ENCODE data around the gene WDR46.

WDR46 gene

DNA sequence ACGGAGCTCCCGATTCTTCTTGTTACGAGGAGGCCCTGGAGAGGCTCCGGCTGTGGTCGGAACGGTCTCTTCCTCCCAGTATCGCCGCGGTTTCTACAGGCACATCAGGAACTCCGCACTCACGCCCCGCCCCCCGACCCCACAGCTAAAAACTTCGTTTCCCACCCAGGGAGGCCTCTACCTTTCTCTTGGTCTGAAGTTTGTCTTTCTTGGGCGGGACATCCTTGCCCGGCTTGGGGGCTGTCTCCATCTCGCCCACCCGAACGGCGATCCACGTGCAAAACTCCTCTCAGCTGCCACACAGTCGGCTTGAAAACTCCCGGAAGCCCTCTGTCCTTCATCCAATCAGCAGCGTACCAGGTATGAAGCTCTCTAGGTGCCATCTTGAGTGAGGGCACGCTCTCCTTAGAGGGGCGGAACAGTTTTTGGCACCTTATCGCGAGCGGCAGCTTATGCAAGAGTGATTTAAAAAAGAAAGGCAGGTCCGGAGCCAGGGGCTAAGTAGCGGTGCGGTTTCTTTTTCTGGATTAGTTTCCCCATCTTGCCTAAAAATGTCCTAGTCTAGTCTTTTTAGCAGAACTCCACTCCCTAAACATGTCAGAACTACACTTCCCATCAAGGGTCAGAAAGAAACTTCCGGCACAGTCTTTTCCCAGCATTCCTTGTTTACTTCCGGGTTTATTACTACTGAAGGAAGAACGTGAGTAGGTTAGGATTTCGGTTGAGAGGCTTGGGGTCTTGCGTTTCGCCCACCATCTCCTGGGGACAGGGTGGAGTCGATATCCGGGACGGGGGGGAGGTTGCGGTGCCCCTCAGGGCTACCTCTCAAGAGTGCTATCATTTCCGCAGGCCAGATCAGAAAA is at the start of gene WDR46, which contains the start of gene PFDN6:
Gene WDR46, minus strand, starts transcription at position 319 of the 863 bp plus-strand sequence. Its CDS starts 69 bp downstream, at position 250.
Gene PFDN6, plus strand, starts transcription at position 681 of the 863 bp plus-strand sequence. CDS start 256 bp downstream, outside the sequence.
- DNase-seq (ENCODE audit: insufficient read length, low spot score), result peak; percentile 85
- TF ChIP-seq POLR2A (IDR thresholded peaks at IDR 0.05; ENCODE audit: low read depth, low read length), result peak; percentile 34; the same call in 1 of the 2 replicates
- FAIRE-seq, result no peak

GRCh38 chr6:33336495-33336894 is 47.5 kb upstream of the WDR46 start:
- TF ChIP-seq POLR2A (IDR thresholded peaks at IDR 0.05; ENCODE audit: low read depth, low read length), result no peak
- FAIRE-seq, result no peak
- DNase-seq (ENCODE audit: insufficient read length, low spot score), result no peak

DNA sequence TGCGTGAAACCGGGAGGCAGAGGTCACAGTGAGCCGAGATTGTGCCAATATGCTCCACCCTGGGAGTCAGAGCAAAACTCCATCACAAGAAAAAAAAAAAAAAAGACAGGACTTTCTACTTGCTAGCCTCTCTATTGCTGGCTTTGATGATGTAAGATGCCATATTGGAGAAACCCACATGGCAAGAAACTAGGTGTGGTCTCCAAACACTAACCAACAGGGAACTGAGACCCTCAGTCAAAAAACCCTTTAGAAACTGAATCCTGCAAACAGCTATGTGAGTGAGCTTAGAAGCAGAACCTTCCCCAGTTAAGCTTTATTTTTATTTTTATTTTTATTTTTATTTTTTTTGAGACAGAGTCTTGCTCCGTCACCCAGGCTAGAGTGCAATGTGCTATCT is 46.9 kb upstream of the WDR46 start:
- FAIRE-seq (no peak), DNase-seq (ENCODE audit: insufficient read length, low spot score) (no peak)
- TF ChIP-seq POLR2A (IDR thresholded peaks at IDR 0.05; ENCODE audit: low read depth, low read length), result no peak

GRCh38 chr6:33333666-33334065 is 44.6 kb upstream of the WDR46 start:
- no peak for DNase-seq (ENCODE audit: insufficient read length, low spot score)
- FAIRE-seq, result no peak
- no peak for TF ChIP-seq POLR2A (IDR thresholded peaks at IDR 0.05; ENCODE audit: low read depth, low read length)

GRCh38 chr6:33330736-33331135 is 41.7 kb upstream of the WDR46 start:
- no peak for TF ChIP-seq POLR2A (IDR thresholded peaks at IDR 0.05; ENCODE audit: low read depth, low read length)
- no peak for DNase-seq (ENCODE audit: insufficient read length, low spot score)
- FAIRE-seq, result no peak

- no peak for FAIRE-seq
- TF ChIP-seq POLR2A (IDR thresholded peaks at IDR 0.05; ENCODE audit: low read depth, low read length), result no peak
- DNase-seq (ENCODE audit: insufficient read length, low spot score), result no peak
These were observed 40.0 kb upstream of the WDR46 start for GRCh38 chr6:33329058-33329457.

DNA sequence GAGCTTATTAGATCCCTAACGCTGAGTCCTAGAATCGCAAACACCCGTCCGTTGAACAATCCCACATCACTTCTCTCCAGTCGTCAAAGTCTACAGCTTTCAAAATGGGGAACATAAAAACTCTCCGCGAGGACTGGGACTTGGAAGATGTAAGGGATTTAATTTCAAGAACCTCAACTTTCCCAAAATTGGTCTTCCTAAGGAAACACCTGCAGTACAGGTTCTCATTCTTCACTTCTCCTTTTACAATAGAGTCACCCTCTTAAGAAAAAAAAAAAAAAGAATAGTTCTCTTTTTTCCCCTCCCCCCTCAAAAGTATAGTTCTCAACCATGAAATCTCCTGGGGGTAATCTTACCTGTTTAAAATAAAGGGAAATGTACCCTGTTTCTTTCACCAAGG is 35.1 kb upstream of the WDR46 start:
- DNase-seq (ENCODE audit: insufficient read length, low spot score), result no peak
- no peak for FAIRE-seq
- no peak for TF ChIP-seq POLR2A (IDR thresholded peaks at IDR 0.05; ENCODE audit: low read depth, low read length)

DNA sequence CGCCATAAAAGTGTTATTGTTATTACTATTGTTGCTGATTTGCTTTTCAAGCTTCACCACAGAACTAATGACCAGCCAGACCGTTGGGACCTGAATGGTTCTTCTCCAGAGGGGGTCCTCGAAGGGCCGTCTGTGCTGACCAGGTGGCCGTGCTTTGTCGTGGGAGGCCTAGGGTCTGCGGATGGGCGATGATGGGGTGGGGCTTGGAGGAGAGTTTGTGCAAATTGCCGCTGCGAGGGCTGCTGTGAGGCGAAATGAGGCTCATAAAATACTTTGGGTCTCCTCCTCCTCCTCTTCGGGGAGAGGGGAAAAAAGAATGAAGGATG is 34.5 kb upstream of the WDR46 start:
- no peak for TF ChIP-seq POLR2A (IDR thresholded peaks at IDR 0.05; ENCODE audit: low read depth, low read length)
- DNase-seq (ENCODE audit: insufficient read length, low spot score) (no peak), FAIRE-seq (no peak)

- no peak for FAIRE-seq
- TF ChIP-seq POLR2A (IDR thresholded peaks at IDR 0.05; ENCODE audit: low read depth, low read length), result no peak
- no peak for DNase-seq (ENCODE audit: insufficient read length, low spot score)
These were observed 32.2 kb upstream of the WDR46 start for GRCh38 chr6:33321227-33321626.

DNA sequence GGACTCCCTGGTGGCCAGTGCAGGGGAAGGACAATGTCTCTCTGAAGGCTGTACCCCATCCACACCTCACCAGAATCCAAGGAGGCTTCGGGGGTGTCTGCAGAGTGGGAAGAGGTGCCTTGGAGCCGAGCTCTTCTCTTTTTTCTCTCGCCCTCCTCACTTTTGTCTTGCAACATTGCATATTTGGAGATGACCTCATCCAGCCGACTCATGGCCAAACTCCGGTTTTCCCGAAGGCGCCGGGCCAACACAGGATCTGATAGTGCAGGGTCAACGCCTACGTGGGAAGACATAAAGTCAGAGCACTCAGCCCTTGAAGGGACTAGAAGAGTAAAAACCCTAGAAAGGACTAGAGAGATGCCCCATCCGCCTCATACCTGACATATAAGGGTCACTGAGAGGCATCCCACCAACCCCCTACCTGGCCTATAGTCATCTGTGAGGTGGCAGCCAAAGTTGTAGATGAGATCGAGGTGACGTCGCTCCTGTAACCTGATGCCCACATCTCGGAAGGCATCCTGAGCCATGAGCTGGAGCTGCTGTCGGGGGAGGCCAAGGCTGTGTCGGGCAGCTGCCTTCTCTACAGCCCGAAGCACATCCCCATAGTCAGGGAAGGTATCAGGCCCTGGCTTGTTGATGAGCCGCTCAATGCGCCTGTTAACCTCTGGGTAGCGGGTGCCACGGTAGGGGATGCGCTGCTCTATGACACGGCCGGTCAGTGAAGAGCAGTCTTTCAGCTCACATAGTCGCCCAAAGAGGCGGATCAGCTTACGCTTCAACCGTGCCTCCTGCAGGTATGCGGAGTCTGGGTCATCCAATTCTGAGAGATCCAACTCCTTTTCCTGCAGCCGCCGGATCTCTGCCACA is 31.5 kb upstream of the WDR46 start:
- DNase-seq (ENCODE audit: insufficient read length, low spot score) (peak; percentile 40), FAIRE-seq (no peak)
- TF ChIP-seq POLR2A (IDR thresholded peaks at IDR 0.05; ENCODE audit: low read depth, low read length), result no peak

DNA sequence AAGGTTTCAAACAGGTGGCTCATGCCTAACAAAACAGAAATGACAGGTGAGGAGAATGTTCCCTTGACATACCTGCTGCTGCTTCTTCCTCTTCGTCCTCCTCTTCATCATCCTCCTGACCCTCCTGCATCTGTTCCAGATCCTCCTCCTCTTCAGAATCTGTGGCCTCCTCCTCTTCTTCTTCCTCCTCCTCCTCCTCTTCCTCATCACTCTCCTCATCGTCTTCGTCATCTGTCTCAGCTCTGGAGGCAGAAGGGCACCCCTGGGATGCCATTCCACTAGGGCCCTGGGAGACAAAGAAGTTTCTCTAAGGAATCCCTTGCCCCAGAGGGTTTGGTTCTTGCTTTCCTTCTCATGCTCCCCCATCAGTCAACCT is 30.9 kb upstream of the WDR46 start:
- no peak for TF ChIP-seq POLR2A (IDR thresholded peaks at IDR 0.05; ENCODE audit: low read depth, low read length)
- no peak for DNase-seq (ENCODE audit: insufficient read length, low spot score)

DNA sequence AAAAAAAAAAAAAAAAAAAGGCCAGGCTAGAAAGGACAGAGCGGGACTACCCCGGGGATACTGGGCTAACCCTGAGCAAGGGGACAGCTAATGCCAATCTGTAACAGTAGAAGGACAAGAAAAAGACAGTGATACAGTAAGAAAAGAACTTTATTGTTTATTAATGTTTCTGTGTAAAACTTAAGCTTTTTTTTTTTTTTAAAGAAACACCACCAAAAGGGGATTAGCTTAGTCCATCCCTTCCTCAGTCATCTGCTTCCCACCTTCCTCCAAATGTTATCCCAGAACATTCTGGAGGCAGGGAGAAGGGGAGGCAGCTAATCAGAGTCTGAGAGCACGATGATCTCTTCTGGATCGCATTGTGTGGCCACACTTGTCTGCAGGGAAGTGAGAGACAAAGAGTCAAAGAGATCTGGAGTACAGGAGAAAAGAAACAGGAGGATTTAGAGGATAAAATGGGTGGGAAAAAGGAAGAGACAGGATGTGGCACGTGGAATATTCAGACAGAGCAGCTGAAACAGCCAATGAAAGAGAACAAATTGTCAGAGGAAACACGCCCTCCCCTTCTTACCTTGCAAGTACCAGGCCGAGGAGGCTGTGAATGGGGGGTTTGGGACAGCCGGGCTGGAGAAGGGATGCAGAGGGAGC is 29.5 kb upstream of the WDR46 start:
- DNase-seq (ENCODE audit: insufficient read length, low spot score) (no peak), FAIRE-seq (no peak)
- TF ChIP-seq POLR2A (IDR thresholded peaks at IDR 0.05; ENCODE audit: low read depth, low read length), result no peak

More for the DNA sequence above, 30.9 kb upstream of the WDR46 start:
- no peak for FAIRE-seq

- peak; percentile 69 for FAIRE-seq
- peak; percentile 79 for DNase-seq (ENCODE audit: insufficient read length, low spot score)
- no peak for TF ChIP-seq POLR2A (IDR thresholded peaks at IDR 0.05; ENCODE audit: low read depth, low read length)
These were observed 28.8 kb upstream of the WDR46 start, which contains the start of gene ZBTB22 for GRCh38 chr6:33317669-33318425. TSS of gene ZBTB22 (minus strand) at chr6:33317744. CDS start at chr6:33316916, 828 bp downstream.
